HTR-8/SVneo (cell line): Measurements from ENCODE around the gene GNL3L.
"Not testable (repeated sequence)": the region's sequence is repeated elsewhere in the genome, so short reads cannot be mapped to it uniquely, and the experiment has no call there.

Source experiments
- DNase-seq: peaks from one replicate; pipeline ENCODE4 v3.0.0; 2011; ENCODE audit warnings: low spot score, mixed read lengths; ENCODE audit not compliant: insufficient read length
- FAIRE-seq: peaks from 2 replicates; lab custom pipeline; 2011; peaks lifted over from hg19 to GRCh38; lab: Jason Lieb, UNC

Gene GNL3L

DNA sequence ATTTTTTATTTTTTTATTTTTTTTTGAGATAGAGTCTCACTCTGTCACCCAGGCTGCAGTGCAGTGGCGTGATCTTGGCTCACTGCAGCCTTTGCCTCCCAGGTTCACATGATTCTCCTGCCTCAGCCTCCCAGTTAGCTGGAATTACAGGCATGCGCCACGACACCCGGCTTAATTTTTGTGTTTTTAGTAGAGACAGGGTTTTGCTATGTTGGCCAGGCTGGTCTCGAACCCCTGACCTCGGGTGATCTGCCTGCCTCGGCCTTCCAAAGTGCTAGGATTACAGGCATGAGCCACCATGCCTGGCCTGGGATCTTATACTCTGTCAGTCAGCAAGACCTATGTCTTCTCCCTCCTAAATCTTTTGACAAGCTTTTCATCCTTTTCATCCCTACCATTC lies 25.0 kb downstream of the GNL3L start:
- not testable (repeated sequence) for FAIRE-seq

GRCh38 chrX:54560411-54560810 lies 30.4 kb downstream of the GNL3L start:
- DNase-seq, result no peak
- no peak for FAIRE-seq

More for the DNA sequence above, 25.0 kb downstream of the GNL3L start:
- not testable (repeated sequence) for DNase-seq

GRCh38 chrX:54561622-54562021 lies 31.6 kb downstream of the GNL3L start:
- no peak for DNase-seq

GRCh38 chrX:54564936-54565335 lies 34.9 kb downstream of the GNL3L start:
- no peak for FAIRE-seq
- DNase-seq, result no peak

More at GRCh38 chrX:54561622-54562021, 31.6 kb downstream of the GNL3L start:
- FAIRE-seq, result no peak

DNA sequence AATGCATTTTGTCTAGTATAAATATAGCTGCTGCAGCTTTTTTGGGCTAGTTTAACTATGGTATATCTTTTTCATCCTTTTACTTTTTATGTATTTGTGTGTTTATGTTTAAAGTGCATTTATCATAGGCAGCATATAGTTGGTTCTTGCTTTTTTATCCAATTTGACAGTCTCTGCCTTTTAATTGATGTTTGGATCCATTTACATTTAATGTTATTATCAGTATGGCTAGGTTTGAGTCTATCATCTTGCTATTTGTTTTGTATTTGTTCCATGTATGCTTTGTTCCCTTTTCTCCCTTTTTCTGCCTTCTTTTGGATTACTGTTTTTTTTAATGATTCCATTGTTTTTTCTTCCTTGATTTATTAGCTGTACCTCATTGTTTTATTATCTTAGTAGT lies 40.3 kb downstream of the GNL3L start:
- no peak for DNase-seq
- no peak for FAIRE-seq

DNA sequence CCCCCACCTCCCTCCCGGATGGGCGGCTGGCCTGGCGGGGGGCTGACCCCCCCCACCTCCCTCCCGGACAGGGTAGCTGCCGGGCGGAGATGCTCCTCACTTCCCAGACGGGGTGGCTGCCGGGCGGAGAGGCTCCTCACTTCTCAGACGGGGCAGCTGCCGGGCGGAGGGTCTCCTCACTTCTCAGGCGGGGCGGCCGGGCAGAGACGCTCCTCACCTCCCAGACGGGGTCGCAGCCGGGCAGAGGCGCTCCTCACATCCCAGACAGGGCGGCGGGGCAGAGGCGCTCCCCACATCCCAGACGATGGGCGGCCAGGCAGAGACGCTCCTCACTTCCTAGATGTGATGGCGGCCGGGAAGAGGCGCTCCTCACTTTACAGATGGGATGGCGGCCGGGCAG lies 42.6 kb downstream of the GNL3L start:
- FAIRE-seq, DNase-seq: not testable (repeated sequence)

DNA sequence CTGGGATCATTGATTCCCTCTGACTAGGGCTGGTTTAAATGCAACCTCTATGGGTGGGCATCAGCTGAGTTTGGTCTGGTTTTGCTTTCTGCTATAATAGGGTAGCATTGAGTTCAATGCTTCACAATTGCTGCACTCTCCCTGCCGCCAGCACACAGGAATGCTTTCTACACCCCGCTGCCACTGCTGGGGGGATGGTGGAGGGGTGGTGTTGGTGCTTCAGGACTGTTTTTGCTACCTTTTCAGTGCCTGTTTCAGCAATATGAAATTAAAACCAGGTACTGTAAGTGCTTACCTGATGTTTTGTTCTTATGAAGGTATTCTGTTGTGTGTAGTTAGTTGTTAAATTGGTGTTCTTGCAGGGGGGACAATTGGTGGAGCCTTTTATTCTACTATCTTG lies 67.7 kb downstream of the GNL3L start:
- FAIRE-seq, result no peak
- no peak for DNase-seq

DNA sequence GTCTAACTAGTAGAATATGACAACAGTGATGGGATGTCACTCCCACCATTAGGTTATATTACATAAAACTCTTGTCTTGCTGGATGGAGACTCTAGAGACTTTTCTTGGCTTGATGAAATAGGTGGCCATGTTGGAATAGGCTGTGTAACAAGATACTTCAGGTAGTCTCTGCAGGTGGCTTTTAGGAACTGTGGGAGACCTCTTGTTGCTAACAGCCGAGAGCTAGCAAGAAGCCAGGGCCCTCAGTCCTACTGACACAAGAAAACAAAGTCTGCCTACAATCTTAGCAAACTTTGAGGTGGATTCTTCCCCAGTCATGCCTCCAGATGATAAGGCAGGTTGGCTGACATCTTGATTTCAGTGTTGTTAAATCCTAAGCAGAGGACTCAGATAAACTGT lies 72.5 kb downstream of the GNL3L start:
- DNase-seq, result no peak
- no peak for FAIRE-seq
